ENCODE data around the gene SGO2. TPM values are rescaled to one million over a fixed set of nuclear protein-coding genes. Genes with fewer than 3 reads are reported as not detected.
"Not testable (repeated sequence)": the region's sequence is repeated elsewhere in the genome, so short reads cannot be mapped to it uniquely, and the experiment has no call there.

Gene SGO2
- total RNA-seq, 6 experiments from 2014 or later, result 10.6 to 22.3 (median 20.5) TPM

- Mint-ChIP-seq H3K36me3 (ENCODE audit: low read depth) (no peaks in the 10 kb centered on the region), H3K4me3 (no peak overlapping the region), H3K4me1 (ENCODE audit: low read depth) (peaks cover 11% of the 10 kb centered on the region), H3K27ac (no peak overlapping the region), H3K9me3 (no peaks in the 10 kb centered on the region), H3K27me3 (ENCODE audit: insufficient read depth) (no peaks in the 10 kb centered on the region)
- no peak for TF ChIP-seq CTCF (IDR thresholded peaks at IDR 0.05)
- DNase-seq, result no peak
Observed at GRCh38 chr2:200533754-200534153, 7.7 kb downstream of the SGO2 start.

GRCh38 chr2:200534572-200534971 lies 8.6 kb downstream of the SGO2 start:
- no peak for TF ChIP-seq CTCF (IDR thresholded peaks at IDR 0.05)
- Mint-ChIP-seq H3K4me1 (ENCODE audit: low read depth) (peaks cover 4% of the 10 kb centered on the region; the same call in 1 of the 2 replicates), H3K27ac (peak overlapping the region; percentile 27; the same call in 1 of the 2 replicates), H3K9me3 (no peaks in the 10 kb centered on the region), H3K27me3 (ENCODE audit: insufficient read depth) (no peaks in the 10 kb centered on the region), H3K4me3 (no peak overlapping the region), H3K36me3 (ENCODE audit: low read depth) (peaks cover 2% of the 10 kb centered on the region; the same call in 1 of the 2 replicates)
- DNase-seq, result no peak

- Mint-ChIP-seq H3K27ac (no peak overlapping the region), H3K36me3 (ENCODE audit: low read depth) (peaks cover 30% of the 10 kb centered on the region), H3K27me3 (ENCODE audit: insufficient read depth) (no peaks in the 10 kb centered on the region), H3K4me1 (ENCODE audit: low read depth) (peaks cover 4% of the 10 kb centered on the region; the same call in 1 of the 2 replicates), H3K4me3 (no peak overlapping the region), H3K9me3 (no peaks in the 10 kb centered on the region)
- no peak for DNase-seq
- no peak for TF ChIP-seq CTCF (IDR thresholded peaks at IDR 0.05)
Observed at GRCh38 chr2:200538139-200538538, 12.1 kb downstream of the SGO2 start.

DNA sequence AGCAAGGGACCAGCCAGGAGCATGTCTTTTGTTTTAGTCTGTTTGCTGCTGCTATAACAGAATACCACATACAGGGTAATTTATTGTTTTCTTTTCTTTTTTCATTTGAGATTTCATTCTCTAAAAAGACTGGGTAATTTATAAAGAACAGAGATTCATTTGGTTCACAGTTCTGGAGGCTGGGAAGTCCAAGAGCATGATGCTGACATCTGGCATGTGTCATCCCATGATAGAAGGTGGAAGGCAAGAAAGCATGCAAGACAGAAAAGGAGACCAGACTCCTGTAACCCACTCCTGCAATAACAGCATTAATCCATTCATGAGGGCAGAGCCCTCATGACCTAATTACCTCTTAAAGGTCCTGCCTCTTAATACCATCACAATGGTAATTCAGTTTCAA lies 14.8 kb downstream of the SGO2 start:
- H3K4me3 Mint-ChIP-seq, result no peak overlapping the region
- no peaks in the 10 kb centered on the region for H3K27me3 Mint-ChIP-seq (ENCODE audit: insufficient read depth)
- H3K27ac Mint-ChIP-seq, result no peak overlapping the region
- no peak for DNase-seq
- peaks cover 45% of the 10 kb centered on the region for H3K36me3 Mint-ChIP-seq (ENCODE audit: low read depth)
- no peaks in the 10 kb centered on the region for H3K9me3 Mint-ChIP-seq
- TF ChIP-seq CTCF (IDR thresholded peaks at IDR 0.05), result no peak
- H3K4me1 Mint-ChIP-seq (ENCODE audit: low read depth), result no peaks in the 10 kb centered on the region

DNA sequence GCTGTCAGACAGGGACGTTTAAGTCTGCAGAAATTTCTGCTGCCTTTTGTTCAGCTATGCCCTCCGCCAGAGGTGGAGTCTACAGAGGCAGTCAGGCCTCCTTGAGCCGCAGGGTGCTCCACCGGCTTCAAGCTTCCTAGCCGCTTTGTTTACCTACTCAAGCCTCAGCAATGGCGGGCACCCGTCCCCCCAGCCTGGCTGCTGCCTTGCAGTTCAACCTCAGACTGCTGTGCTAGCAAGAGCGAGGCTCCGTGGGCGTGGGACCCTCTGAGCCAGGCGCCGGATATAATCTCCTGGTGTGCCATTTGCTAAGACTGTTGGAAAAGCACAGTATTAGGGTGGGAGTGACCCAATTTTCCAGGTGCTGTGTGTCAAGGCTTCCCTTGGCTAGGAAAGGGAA lies 40.6 kb downstream of the SGO2 start:
- not testable (repeated sequence) for H3K4me3 Mint-ChIP-seq

DNA sequence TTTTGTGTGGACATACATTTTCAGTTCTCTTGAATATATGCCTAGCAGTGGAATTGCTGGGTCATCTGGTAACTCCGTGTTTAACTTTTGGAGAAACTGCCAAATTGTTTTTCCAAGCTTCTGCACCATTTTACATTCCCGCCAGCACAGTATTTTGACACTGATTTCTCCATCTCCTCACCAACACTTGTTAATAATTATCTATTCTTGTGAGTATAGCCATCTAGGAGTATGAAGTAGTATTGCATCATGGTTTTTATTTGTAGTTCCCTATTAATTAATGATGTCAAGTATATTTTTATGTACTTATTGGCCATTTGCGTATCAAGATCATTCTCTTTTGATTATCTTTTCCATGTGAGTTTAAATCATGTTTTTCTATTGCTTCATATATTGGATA lies 41.9 kb downstream of the SGO2 start:
- peaks cover 18% of the 10 kb centered on the region for H3K36me3 Mint-ChIP-seq (ENCODE audit: low read depth)
- H3K4me1 Mint-ChIP-seq (ENCODE audit: low read depth), result no peaks in the 10 kb centered on the region
- H3K27me3 Mint-ChIP-seq (ENCODE audit: insufficient read depth), result no peaks in the 10 kb centered on the region
- H3K4me3 Mint-ChIP-seq, result no peak overlapping the region
- no peak for TF ChIP-seq CTCF (IDR thresholded peaks at IDR 0.05)
- no peak for DNase-seq
- no peaks in the 10 kb centered on the region for H3K9me3 Mint-ChIP-seq
- no peak overlapping the region for H3K27ac Mint-ChIP-seq

More for the DNA sequence above, 40.6 kb downstream of the SGO2 start:
- not testable (repeated sequence) for H3K27me3 Mint-ChIP-seq (ENCODE audit: insufficient read depth); DNase-seq; H3K27ac Mint-ChIP-seq; H3K4me1 Mint-ChIP-seq (ENCODE audit: low read depth); H3K9me3 Mint-ChIP-seq
- H3K36me3 Mint-ChIP-seq (ENCODE audit: low read depth), result peaks cover 18% of the 10 kb centered on the region

Data from HFFc6 (cell line).